Upper lobe of right lung (tissue), 1 donor: ENCODE results near the gene STOX1. TPM values are rescaled to one million over a fixed set of nuclear protein-coding genes. Genes with fewer than 3 reads are reported as not detected.
"Not testable (repeated sequence)": the region's sequence is repeated elsewhere in the genome, so short reads cannot be mapped to it uniquely, and the experiment has no call there.

ENCODE experiments used
- ATAC-seq: fragments of 200-7000 bp; cut with Tn5 transposase; one replicate; pipeline ENCODE4 v1.9.1; 2020; ENCODE audit warnings: mild to moderate bottlenecking, moderate library complexity
- DNase-seq: peaks from one replicate; pipeline ENCODE4 v3.0.0-alpha.2; 2020
- H3K27ac ChIP-seq: fragments of 200-600 bp; one replicate; pipeline ENCODE4 v1.8.0; 2022
- H3K27me3 ChIP-seq: fragments of 200-600 bp; one replicate; pipeline ENCODE4 v1.8.0; 2022; ENCODE audit warnings: mild to moderate bottlenecking
- H3K36me3 ChIP-seq: fragments of 200-600 bp; one replicate; pipeline ENCODE4 v1.8.0; 2022
- H3K4me1 ChIP-seq: fragments of 200-600 bp; one replicate; pipeline ENCODE4 v1.8.0; 2022
- H3K4me3 ChIP-seq: fragments of 200-600 bp; one replicate; pipeline ENCODE4 v1.8.0; 2022; ENCODE audit warnings: mild to moderate bottlenecking
- H3K9me3 ChIP-seq: fragments of 200-600 bp; one replicate; pipeline ENCODE4 v1.8.0; 2022
- CTCF ChIP-seq: fragments of 200-600 bp; IDR thresholded peaks from one replicate; pipeline ENCODE4 v1.8.0; 2022; ENCODE audit warnings: antibody characterized with exemption
- intact Hi-C: fragments of 100-400 bp; cut with DNase I; formaldehyde crosslinking; loops from one replicate; pipeline ENCODE4 v1.11.0; 2022
- total RNA-seq: library from RNA; stranded (reverse); fragmentation: NEBNext Ultra II Directional; extraction: Animal tissue kit (Norgen Biotek cat#: 25700); gene quantifications from one replicate; pipeline ENCODE4 v1.2.1, GENCODE V29; 2021
- donor health status: DM: no; HTN: yes; CAD: no; lungs with severe emphysema.

Gene STOX1
- total RNA-seq, 1 donor from 2014 or later: 0.46 TPM

GRCh38 chr10:68837626-68838322 lies 10.4 kb downstream of the STOX1 start:
- Histone ChIP-seq H3K9me3 (no peaks in the 10 kb centered on the region), H3K36me3 (no peaks in the 10 kb centered on the region), H3K27me3 (no peaks in the 10 kb centered on the region), H3K4me3 (no peak overlapping the region), H3K27ac (no peak overlapping the region), H3K4me1 (no peaks in the 10 kb centered on the region)
- intact Hi-C loops: no loop called here
- no peak for ATAC-seq
- no peak for DNase-seq
- no peak for TF ChIP-seq CTCF

- H3K27ac ChIP-seq, H3K4me3 ChIP-seq, DNase-seq, ATAC-seq, H3K27me3 ChIP-seq, intact Hi-C loops, H3K36me3 ChIP-seq, H3K9me3 ChIP-seq, H3K4me1 ChIP-seq: not testable (repeated sequence)
Measured at GRCh38 chr10:68840650-68841049, 13.3 kb downstream of the STOX1 start.

- Histone ChIP-seq H3K4me3 (no peak overlapping the region), H3K27me3 (no peaks in the 10 kb centered on the region), H3K9me3 (no peaks in the 10 kb centered on the region), H3K27ac (no peak overlapping the region), H3K4me1 (no peaks in the 10 kb centered on the region), H3K36me3 (no peaks in the 10 kb centered on the region)
- DNase-seq: no peak
- no peak for TF ChIP-seq CTCF
- ATAC-seq: no peak
- intact Hi-C loops: no loop called here
Measured at GRCh38 chr10:68848281-68848680, 20.9 kb downstream of the STOX1 start.

- no peaks in the 10 kb centered on the region for H3K36me3 ChIP-seq
- TF ChIP-seq CTCF: no peak
- intact Hi-C loops: no loop called here
- ATAC-seq (no peak), DNase-seq (no peak)
- H3K27ac ChIP-seq: no peak overlapping the region
- no peak overlapping the region for H3K4me3 ChIP-seq
- no peaks in the 10 kb centered on the region for H3K4me1 ChIP-seq
- no peaks in the 10 kb centered on the region for H3K9me3 ChIP-seq
- H3K27me3 ChIP-seq: no peaks in the 10 kb centered on the region
Measured at GRCh38 chr10:68848806-68849205, 21.5 kb downstream of the STOX1 start.

- TF ChIP-seq CTCF: no peak
- Histone ChIP-seq H3K27ac (no peak overlapping the region), H3K9me3 (peaks cover 6% of the 10 kb centered on the region), H3K27me3 (no peaks in the 10 kb centered on the region), H3K4me3 (no peak overlapping the region), H3K36me3 (no peaks in the 10 kb centered on the region), H3K4me1 (no peaks in the 10 kb centered on the region)
- intact Hi-C loops: no loop called here
- DNase-seq (no peak), ATAC-seq (no peak)
Measured at GRCh38 chr10:68856352-68856751, 29.0 kb downstream of the STOX1 start.

GRCh38 chr10:68857005-68857404 lies 29.7 kb downstream of the STOX1 start:
- no peak overlapping the region for H3K4me3 ChIP-seq
- H3K27ac ChIP-seq: no peak overlapping the region
- no peaks in the 10 kb centered on the region for H3K4me1 ChIP-seq
- H3K27me3 ChIP-seq: no peaks in the 10 kb centered on the region
- no peak for ATAC-seq
- H3K9me3 ChIP-seq: peaks cover 10% of the 10 kb centered on the region
- intact Hi-C loops: no loop called here
- TF ChIP-seq CTCF: no peak
- H3K36me3 ChIP-seq: no peaks in the 10 kb centered on the region
- DNase-seq: no peak
